ENCODE measurements around the gene CDC42EP5. TPM values are rescaled to one million over a fixed set of nuclear protein-coding genes. Genes with fewer than 3 reads are reported as not detected.

Gene CDC42EP5
- total and polyA plus RNA-seq, 2 donors from 2014 or later = 19.3 to 29.9 TPM

- Histone ChIP-seq H3K27me3 (ENCODE audit: control insufficient read depth, insufficient read depth, low read length) (peaks cover 2% of the 10 kb centered on the region), H3K36me3 (ENCODE audit: control insufficient read depth in 2 of 3, insufficient read depth in 3 of 3, low read length in 3 of 3) (peaks cover 0 to 9% (median 0%) of the 10 kb centered on the region in 3 donors), H3K9ac (ENCODE audit: low read length in 3 of 3) (no peak overlapping the region), H3K4me3 (ENCODE audit: low read length in 3 of 3) (no peak overlapping the region), H3K4me1 (ENCODE audit: control insufficient read depth in 2 of 3, insufficient read depth in 2 of 3, low read depth in 1 of 3, low read length in 3 of 3) (peaks cover 0 to 16% (median 5%) of the 10 kb centered on the region in 3 donors), H3K9me3 (ENCODE audit: control insufficient read depth in 2 of 3, insufficient read depth in 1 of 3, low read length in 3 of 3) (no peaks in the 10 kb centered on the region), H3K27ac (ENCODE audit: low read depth in 2 of 2, low read length in 2 of 2) (no peak overlapping the region)
- no peak for FAIRE-seq
- peak in 3 of 5 donors; percentile 32 to 86 (median 67) for DNase-seq
- TF ChIP-seq CTCF (IDR thresholded peaks at IDR 0.05; ENCODE audit: borderline replicate concordance, extremely low read depth, insufficient read depth) = no peak
- intact Hi-C loops (cut with DNase I) = no loop called here
Observed at GRCh38 chr19:54465426-54466109, 7.5 kb downstream of the CDC42EP5 start.

- no peak for FAIRE-seq
- peaks cover 0 to 13% (median 1%) of the 10 kb centered on the region in 3 donors for H3K36me3 ChIP-seq (ENCODE audit: control insufficient read depth in 2 of 3, insufficient read depth in 3 of 3, low read length in 3 of 3)
- peak overlapping the region; percentile 37 to 74 (median 59) for H3K4me3 ChIP-seq (ENCODE audit: low read length in 3 of 3)
- H3K9me3 ChIP-seq (ENCODE audit: control insufficient read depth in 2 of 3, insufficient read depth in 1 of 3, low read length in 3 of 3) = no peaks in the 10 kb centered on the region
- no peaks in the 10 kb centered on the region for H3K27me3 ChIP-seq (ENCODE audit: control insufficient read depth, insufficient read depth, low read length)
- H3K4me1 ChIP-seq (ENCODE audit: control insufficient read depth in 2 of 3, insufficient read depth in 2 of 3, low read depth in 1 of 3, low read length in 3 of 3) = peaks cover 0 to 16% (median 5%) of the 10 kb centered on the region in 3 donors
- H3K9ac ChIP-seq (ENCODE audit: low read length in 3 of 3) = peak overlapping the region in 1 of 3 donors; percentile 61
- TF ChIP-seq CTCF (IDR thresholded peaks at IDR 0.05; ENCODE audit: borderline replicate concordance, extremely low read depth, insufficient read depth) = no peak
- intact Hi-C loops (cut with DNase I) = no loop called here
- peak; percentile 90 to 98 (median 94) for DNase-seq
- peak overlapping the region; percentile 90 to 97 for H3K27ac ChIP-seq (ENCODE audit: low read depth in 2 of 2, low read length in 2 of 2)
Observed at GRCh38 chr19:54464630-54465425, 8.3 kb downstream of the CDC42EP5 start.

- H3K9me3 ChIP-seq (ENCODE audit: control insufficient read depth in 2 of 3, insufficient read depth in 1 of 3, low read length in 3 of 3) = no peaks in the 10 kb centered on the region
- H3K4me1 ChIP-seq (ENCODE audit: control insufficient read depth in 2 of 3, insufficient read depth in 2 of 3, low read depth in 1 of 3, low read length in 3 of 3) = peaks cover 0 to 10% (median 5%) of the 10 kb centered on the region in 3 donors
- peak overlapping the region; percentile 90 to 97 for H3K27ac ChIP-seq (ENCODE audit: low read depth in 2 of 2, low read length in 2 of 2)
- DNase-seq (peak; percentile 88 to 97 (median 94)), FAIRE-seq (no peak)
- H3K9ac ChIP-seq (ENCODE audit: low read length in 3 of 3) = peak overlapping the region in 2 of 3 donors; percentile 10 to 61
- H3K36me3 ChIP-seq (ENCODE audit: control insufficient read depth in 2 of 3, insufficient read depth in 3 of 3, low read length in 3 of 3) = peaks cover 0 to 14% (median 6%) of the 10 kb centered on the region in 3 donors
- intact Hi-C loops (cut with DNase I) = no loop called here
- TF ChIP-seq CTCF (IDR thresholded peaks at IDR 0.05; ENCODE audit: borderline replicate concordance, extremely low read depth, insufficient read depth) = no peak
- H3K4me3 ChIP-seq (ENCODE audit: low read length in 3 of 3) = peak overlapping the region; percentile 53 to 74 (median 59)
- no peaks in the 10 kb centered on the region for H3K27me3 ChIP-seq (ENCODE audit: control insufficient read depth, insufficient read depth, low read length)
Observed at GRCh38 chr19:54464044-54464629, 9.0 kb downstream of the CDC42EP5 start.
